NCI-H69 (cell line): ENCODE results near the gene JADE2.
A peak's percentile ranks its signal among the peaks of the same experiment; 100 is the strongest.
"Not testable (repeated sequence)": the region's sequence is repeated elsewhere in the genome, so short reads cannot be mapped to it uniquely, and the experiment has no call there.

Source experiments
- DNase-seq: peaks from one replicate; lab custom pipeline; 2025; lab: John Stamatoyannopoulos, UW

The JADE2 gene

DNA sequence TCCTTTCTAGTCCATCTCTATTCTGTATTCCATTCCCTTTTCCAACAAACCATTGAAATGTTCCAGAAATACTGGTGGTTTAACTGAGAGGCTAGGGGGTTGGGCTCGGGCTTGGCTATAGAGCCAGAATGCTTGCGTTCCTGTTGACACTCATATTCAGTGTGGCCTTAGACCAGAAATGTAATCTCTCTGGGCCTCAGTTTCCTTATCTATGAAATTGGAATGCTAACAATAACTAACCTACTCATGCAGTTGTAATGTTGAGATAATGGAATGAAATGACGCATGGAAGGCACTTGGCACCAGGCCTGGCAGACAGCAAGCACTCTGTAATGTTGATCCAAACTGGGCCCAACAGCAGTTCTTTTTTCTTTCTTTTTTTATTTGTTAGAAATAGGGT, 26.8 kb downstream of the JADE2 start:
- DNase-seq: no peak

DNA sequence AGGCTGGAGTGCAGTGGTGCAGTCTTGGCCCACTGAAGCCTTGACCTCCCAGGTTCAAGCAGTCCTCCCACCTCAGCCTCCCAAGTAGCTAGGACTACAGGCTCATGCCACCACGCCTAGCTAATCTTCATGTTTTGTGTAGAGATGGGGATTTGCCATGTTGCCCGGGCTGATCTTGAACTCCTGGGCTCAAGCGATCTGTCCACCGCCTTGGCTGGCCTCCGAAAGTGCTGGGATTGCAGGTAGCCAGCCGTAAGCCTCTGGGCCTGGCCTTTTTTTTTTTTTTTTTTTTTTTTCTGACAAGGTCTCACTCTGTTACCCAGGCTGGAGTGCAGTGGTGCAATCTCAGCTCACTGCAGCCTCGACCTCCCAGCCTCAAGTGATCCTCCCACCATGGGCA, 27.2 kb downstream of the JADE2 start:
- not testable (repeated sequence) for DNase-seq

DNA sequence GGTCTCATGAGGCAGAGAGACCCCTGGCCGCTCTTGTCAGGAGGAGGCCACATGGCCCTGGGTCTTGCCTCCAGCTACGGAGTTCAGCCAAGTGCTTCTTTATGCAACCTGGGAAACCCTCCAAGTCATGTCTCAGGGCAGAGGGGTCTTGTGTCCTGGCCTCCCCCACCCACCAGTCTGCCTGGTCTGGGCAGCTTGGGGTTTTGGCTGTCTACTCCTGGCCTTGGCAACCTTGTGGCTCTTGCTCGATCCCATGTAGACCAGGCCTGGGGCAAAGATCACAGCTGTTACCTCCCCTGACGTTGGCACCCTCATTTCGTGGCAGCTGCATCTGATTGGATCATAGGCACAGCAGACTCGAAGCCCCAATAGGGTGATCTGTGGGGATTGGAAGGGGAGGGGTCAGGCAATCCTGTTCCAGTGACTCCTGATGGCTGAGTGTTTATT, 28.4 kb downstream of the JADE2 start:
- no peak for DNase-seq

DNA sequence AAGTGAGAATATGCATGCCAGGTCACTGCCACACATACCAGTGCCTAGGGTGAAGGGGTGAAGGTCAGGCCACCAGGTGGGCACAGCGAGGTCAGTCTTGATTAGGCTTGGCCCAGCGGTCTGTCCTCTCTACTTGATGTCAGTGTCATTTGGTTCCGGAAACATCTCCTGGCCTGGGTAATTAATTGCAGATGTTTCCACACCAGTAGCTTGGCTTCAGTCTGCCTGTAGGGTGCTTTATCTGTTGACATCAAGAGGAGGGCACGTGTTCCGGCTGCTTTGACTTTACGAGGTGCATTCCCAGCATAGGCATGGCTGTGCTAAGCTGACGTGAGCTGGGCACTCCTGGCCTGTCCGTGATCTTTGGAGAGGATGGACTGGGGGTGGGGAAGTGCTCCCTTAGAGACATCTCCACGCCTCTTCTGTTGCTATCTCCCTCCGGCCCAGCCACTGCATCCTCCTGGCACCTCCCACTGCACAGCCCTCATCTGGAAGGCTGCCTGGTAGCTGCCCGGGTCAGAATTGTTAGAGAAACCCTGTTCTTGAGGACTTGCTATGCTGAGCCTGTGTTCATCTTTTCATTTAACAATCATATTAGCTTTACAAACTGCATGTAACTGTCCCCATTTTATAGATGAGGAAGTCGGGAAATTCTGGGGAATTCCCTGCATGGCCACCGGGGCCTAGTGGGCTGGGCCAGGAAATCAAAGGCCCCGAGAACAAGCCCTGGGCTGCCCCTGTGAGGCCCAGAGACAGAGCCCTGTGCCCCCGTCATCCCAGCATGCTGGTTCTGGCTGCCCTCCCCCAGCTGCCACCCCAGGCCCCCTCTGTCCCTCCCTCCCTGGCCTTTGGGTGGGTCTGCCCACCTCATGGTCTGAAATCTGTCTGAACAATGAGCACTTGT, 29.1 kb downstream of the JADE2 start:
- DNase-seq: peak; percentile 12

DNA sequence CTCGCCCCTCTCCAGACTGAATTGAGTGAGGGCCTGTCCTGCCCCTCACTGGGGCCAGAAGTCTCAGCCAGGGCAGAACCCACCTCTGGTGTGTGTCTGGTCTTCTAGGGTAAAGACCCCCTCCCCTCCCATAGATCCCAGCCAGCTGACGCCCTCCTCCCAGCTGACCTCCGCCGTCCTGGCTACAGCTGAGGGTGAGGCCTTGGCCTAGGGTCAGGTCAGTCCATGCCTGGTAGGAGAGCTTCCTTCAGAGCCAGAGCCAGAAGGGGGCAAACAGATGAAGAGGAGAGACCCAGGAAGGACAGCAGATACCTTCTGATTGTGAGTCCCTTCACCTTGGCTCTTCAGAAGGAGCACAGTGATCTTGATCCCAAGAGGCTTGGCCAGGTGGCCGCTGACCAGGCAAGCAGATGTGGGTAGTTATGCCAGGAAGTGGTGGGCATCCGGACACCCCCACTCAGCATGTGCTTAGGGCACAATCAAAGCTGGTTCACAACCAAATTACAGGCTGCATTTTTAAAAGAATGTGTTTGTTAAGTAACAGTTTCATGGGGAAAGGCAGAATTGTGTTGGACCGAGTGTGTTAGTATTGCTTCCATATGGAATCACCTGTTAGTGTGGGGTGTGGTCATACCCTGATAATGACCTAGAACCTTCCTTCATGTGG, 29.9 kb downstream of the JADE2 start:
- DNase-seq: no peak

DNA sequence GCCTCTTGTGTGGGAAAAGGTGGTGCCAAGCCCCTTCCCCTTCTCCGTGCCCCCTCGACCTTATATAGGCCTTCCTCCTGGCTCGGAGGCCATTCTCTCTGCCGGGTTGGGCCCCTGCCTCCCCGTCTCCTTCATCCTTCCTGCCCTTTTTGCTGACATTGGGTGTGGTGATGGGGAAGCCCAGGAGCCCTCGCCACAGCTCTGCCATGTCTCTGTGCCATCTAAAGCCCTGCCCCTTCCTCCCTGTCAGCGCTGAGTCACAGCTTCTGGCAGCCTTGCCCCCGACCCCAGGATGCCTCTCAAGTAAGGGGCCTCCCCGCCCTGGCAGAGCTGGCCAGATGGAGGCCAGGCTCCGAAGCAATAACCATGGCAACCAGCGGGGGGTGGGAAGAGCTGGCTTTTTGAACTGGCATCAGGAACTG, 30.4 kb downstream of the JADE2 start:
- DNase-seq: peak; percentile 95

DNA sequence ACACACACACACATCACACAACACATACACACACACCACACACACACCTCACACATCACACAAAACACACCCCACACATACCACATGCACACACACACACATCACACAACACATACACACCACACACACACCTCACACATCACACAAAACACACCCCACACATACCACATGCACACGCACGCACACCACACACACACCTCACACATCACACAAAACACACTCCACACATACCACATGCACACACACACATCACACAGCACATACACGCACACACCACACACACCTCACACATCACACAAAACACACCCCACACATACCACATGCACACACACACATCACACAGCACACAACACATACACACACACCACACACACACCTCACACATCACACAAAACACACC, 31.1 kb downstream of the JADE2 start:
- DNase-seq: not testable (repeated sequence)

DNA sequence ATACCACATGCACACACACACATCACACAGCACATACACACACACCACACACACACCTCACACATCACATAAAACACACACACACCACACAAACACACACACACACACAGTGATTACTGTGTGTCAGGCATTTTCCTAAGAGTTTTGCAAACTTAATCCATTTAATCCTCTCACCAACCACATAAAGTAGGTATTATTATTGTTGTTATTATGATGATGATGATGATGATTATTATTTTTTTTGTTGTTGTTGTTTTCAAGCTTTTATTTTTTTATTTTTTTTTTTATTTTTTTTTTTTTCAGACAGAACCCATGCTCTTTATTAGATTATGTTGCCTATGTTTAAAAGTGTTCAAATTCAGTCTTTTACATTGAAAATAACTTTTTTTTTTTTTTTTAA, 31.5 kb downstream of the JADE2 start:
- DNase-seq: no peak

DNA sequence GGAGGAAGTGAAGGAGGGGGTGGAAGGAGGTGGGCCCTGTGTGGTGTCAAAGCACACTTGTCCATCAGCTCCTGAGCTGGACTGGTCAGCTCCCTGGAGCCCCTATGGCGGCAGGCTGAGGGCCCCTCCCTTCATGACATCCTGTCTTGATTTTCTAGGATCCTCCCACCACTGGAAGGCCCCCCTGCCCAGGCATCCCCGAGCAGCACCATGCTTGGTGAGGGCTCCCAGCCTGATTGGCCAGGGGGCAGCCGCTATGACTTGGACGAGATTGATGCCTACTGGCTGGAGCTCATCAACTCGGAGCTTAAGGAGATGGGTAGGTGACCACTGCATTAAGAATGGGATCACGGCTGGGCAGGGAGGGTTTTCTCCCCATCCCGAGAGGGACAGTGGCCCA, 34.2 kb downstream of the JADE2 start:
- no peak for DNase-seq

DNA sequence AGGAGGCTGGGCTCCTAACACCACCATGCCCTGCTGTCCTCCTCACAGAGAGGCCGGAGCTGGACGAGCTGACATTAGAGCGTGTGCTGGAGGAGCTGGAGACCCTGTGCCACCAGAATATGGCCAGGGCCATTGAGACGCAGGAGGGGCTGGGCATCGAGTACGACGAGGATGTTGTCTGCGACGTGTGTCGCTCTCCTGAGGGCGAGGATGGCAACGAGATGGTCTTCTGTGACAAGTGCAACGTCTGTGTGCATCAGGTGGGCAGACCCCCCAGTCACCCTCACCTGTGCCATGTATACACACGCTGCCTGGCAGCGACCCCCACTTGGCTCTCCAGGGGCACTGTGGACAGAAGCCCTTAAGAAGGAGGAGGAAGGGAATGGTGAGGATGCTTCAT, 35.2 kb downstream of the JADE2 start:
- DNase-seq: no peak

DNA sequence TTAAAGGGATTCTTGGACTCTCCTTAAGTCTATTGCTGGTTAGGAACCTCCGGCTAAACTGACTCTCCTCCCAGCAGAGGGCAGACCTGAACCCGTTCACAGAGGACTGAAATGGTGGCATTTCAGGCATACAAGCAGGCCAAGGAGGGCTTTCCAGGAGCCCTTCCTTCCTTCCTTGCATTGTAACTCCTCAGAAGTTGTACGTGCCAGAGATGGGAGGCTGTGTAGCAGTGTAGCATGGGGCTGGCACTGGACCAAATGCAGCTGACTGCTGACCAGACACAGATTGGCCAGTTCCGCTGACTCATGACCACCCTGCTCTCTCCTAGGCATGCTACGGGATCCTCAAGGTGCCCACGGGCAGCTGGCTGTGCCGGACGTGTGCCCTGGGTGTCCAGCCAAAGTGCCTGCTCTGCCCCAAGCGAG, 36.4 kb downstream of the JADE2 start:
- peak; percentile 46 for DNase-seq

DNA sequence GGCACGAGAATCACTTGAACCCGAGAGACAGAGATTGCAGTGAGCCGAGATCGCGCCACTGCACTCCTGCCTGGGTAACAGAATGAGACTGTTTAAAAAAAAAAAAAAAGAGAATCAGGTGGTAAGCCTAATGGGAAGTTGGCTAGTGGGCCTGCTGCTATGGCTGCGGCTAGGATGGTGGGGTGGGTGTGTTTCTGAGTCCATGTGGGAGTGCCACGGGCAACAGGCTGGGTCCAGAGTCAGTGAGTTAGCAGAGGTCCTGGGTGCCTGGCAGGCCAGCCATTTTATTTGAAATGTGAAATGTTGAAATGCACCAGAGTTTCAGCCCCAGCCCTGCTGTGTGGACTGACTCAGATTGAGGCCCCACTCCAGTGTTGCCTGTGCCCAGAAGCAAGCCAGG, 37.8 kb downstream of the JADE2 start:
- no peak for DNase-seq

DNA sequence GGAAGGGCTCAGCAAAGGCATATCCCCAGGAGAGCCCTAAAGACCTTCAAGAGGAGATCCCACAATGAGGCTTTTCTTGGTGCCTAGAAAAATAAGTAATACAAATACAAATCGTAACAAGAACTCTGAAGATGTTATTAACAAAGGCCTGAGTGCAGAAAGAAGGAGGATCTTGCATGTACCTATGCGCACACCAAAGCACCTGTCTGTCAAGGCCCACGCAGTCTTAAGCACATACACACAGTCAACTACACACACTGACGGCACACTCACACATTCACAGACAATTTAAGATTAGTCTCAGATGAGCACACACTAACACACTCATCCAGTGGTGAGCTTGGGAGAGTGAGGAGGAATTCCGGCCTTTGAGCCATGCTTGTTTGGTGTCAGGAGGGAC, 38.5 kb downstream of the JADE2 start:
- no peak for DNase-seq

DNA sequence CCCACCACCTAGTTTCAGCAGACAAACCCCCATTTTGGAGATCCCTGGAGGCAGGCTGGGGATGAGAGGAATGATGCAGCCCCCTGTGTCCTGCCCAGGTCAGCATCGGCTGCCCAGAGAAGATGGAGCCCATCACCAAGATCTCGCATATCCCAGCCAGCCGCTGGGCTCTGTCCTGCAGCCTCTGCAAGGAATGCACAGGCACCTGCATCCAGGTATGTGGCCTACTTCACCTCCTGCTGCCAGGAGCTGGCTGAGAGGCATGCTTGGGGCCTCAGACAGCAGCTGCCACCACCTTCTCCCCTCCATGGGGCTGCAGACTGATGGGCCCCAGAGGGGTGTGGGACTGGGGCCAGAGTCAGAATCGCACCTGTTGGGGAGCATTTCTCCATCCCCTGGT, 38.9 kb downstream of the JADE2 start:
- DNase-seq: no peak

DNA sequence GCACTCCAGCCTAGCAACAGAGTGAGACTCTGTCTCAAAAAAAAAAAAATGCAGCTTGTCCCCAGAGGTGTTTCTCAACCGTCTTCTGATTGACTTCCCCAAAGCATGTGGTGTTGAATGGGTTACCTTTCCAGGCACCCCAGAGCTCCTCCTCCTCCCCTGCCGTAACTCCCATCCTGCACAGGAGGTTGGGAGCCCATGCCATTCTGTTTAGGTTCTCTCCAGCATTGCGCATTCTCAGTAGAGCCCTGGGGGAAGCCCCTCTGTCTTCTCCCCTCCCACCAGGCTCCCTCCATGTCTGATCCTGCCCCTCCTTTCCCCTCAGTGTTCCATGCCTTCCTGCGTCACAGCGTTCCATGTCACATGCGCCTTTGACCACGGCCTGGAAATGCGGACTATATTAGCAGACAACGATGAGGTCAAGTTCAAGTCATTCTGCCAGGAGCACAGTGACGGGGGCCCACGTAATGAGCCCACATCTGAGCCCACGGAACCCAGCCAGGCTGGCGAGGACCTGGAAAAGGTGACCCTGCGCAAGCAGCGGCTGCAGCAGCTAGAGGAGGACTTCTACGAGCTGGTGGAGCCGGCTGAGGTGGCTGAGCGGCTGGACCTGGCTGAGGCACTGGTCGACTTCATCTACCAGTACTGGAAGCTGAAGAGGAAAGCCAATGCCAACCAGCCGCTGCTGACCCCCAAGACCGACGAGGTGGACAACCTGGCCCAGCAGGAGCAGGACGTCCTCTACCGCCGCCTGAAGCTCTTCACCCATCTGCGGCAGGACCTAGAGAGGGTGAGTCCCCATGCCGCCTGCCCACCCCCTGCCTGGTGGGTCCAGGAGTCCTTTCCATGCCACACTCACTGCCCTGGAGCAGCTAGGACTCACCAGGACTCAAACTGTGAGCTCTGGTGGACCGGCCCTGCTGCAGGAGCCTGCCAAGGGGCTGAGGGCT, 40.6 kb downstream of the JADE2 start:
- DNase-seq: no peak

DNA sequence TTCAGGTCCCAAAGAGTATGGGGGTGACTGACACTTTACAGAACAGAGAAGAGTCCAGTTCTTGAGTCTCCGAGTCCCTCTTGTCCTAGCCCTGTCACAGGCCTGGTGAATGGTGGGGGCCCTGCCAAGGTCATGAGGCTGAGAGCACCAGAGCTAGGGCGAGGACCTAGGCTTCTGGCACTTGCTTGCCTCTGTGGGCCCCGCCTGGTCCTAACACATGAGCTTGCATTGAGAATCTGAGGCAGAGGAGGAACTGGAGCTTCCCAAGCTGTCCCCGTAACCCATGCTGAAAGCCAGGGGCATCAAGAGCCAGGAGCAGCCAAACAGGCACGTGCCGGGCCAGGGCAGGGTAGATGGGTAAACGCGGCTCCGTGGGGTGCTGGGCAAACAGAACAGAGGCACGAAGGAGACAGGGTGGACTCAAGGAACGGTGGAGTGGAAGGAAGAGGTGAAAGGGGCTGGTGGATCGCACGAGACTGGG, 41.3 kb downstream of the JADE2 start:
- peak; percentile 14 for DNase-seq

DNA sequence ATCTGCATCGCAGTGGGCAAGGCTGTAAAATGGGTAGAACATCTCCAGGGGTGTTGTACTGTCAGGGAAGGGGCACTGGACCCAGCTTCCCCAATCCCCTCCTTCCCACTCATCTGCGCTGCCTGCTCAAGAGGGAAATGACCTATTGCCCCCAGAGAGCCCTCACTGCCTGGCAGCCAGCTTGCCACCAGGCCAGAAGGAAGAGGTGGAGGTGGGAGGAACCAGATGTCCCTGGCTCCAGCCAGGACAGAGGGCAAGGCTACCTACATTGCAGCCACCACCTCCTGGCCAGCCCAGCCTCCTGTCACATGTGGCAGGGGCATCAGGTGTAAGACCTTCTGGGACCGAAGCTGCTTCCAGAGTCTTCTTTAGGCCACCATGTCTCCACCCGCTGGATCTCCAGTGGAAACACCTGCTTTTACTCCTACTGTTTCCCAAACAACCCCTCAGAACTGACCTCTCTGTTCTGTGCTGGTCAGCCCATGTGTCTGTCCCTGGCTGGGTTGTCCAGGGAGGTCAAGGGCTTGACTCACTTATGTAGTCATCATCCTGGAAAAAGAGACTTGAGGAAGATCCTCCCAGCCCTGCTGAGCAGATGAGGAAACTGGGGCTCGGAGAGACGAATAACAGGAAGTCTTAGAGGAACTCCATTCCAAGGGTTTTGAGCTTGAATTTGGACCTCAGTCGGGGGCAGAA, 42.3 kb downstream of the JADE2 start:
- no peak for DNase-seq

DNA sequence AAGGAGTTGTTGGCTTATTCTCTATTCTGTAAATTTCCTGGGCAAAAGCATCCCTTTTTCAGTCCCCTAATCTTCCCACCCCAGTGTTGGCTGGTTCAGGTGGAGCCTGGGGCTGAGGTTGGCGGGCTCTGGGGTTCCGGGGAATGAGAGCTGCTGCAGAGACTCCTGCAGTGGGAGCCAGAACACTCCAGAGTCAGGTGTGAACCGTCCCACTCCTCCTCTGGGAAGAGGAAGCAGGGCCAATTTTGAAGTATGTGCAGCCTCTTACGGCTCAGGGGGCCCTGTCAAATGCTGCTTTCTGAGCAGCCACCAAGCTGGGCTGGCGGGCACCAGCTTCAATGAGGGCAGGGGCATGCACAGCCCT, 42.8 kb downstream of the JADE2 start:
- DNase-seq: no peak

DNA sequence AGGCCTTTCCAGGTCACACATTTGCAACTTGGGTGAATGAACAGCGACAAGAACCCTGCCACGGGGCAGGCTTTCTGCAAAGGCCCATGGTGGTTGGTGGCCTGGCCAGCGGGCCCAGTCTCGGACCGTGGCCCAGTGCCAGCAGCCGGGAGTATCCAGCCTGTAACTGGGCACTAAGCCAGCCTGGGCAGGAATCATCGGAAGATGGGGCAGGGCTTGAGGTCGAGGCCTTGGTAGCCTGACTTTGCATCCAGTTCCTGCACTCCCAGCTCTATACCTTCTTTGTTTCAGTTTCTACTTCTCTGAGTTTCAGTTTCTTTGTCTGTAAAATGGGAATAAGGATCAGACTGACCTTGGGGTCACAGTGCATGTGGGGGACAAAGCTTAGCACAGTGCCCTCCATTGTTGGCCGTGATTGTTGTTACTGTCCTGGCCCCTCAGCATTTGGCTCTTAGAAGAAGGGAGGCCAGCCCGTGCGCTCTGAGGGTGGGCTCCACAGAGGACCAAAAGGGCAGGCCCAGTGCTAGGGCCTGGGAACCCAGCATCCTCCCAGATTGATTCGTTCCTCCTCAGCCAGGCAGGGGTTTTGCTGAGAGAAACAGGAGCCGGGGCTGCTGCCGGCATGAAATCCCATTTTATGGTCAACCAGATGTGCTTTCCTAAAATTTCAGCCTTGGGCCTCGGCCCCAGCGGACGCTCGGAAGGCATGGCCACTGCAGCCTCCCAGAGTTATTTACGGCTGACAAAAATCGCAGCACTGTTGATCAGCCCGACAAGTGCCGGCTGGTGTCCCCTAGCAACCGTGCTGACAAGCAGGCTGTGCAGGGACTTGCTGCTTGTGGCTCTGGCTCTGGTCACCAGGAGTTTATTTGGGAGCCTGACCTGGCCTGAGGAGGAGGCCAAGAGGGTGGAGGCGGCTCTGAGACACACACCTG, 43.6 kb downstream of the JADE2 start:
- no peak for DNase-seq

DNA sequence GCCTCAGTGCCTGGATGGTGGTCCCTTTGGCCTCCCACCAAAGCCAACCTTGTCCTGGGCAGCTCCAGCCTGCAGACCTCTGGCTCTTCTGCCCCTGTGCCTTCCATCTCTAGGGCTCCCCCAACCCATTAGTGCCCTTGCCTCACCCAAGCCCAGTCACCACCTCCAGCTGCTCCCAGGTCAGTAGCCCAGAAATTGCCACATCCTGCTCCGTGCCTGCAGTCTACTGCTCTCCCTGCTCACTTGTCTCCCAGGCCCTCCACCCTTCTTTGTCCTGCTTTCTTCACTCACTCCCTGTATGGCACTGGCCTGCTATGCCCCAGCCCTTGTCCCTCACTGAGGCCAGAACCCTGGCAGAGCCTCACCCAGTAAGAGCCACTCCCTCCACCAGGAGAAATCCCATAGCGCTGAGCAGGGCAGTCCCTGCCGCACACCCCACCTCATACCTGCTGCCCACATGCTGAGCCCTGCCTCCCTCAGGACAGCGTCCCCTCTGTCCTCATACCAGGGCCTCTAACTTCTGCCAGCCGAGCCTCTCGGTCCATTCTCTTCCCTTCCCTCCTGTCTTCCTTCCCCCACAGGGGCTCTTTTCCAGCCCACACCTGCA, 44.4 kb downstream of the JADE2 start:
- no peak for DNase-seq
